SJSA1 (cell line): ENCODE results near the gene LIPT1. TPM values are rescaled to one million over a fixed set of nuclear protein-coding genes. Genes with fewer than 3 reads are reported as not detected.
A peak's percentile ranks its signal among the peaks of the same experiment; 100 is the strongest.

Experiments
- DNase-seq, 2 experiments: peaks; one replicate each; pipeline ENCODE4 v3.0.0-alpha.2; 2015 to 2020; ENCODE audit warnings: low spot score in 2 of 2, low read depth in 1 of 2
- H3K27ac ChIP-seq: fragments of 250-450 bp; sonication (Bioruptor Pico); 2 replicates; pipeline ENCODE4 v1.5.1; 2020; ENCODE audit warnings: mild to moderate bottlenecking, moderate library complexity
- H3K27me3 ChIP-seq: fragments of 250-450 bp; sonication (Bioruptor Pico); replicated peaks from 2 replicates; pipeline ENCODE4 v1.5.1; 2020; ENCODE audit warnings: mild to moderate bottlenecking, moderate library complexity
- H3K36me3 ChIP-seq: fragments of 250-450 bp; sonication (Bioruptor Pico); 2 replicates; pipeline ENCODE4 v1.5.1; 2020; ENCODE audit warnings: mild to moderate bottlenecking
- H3K4me1 ChIP-seq: fragments of 250-450 bp; sonication (Bioruptor Pico); replicated peaks from 2 replicates; pipeline ENCODE4 v1.6.1; 2021; ENCODE audit warnings: mild to moderate bottlenecking
- H3K4me3 ChIP-seq: fragments of 250-450 bp; sonication (Bioruptor Pico); 2 replicates; pipeline ENCODE4 v1.5.1; 2020; ENCODE audit warnings: mild to moderate bottlenecking
- H3K9me3 ChIP-seq: fragments of 250-450 bp; sonication (Bioruptor Pico); replicated peaks from 2 replicates; pipeline ENCODE4 v1.5.1; 2020; ENCODE audit warnings: mild to moderate bottlenecking
- total RNA-seq: library from RNA; depleted of rRNA; stranded (reverse); fragments of >200 nt; shearing (Covaris generic); gene quantifications from 2 replicates; pipeline ENCODE4 v1.2.3, GENCODE V29; 2014

LIPT1 gene
- total RNA-seq, 1 experiment from 2014 or later, result 2.9 TPM

DNA sequence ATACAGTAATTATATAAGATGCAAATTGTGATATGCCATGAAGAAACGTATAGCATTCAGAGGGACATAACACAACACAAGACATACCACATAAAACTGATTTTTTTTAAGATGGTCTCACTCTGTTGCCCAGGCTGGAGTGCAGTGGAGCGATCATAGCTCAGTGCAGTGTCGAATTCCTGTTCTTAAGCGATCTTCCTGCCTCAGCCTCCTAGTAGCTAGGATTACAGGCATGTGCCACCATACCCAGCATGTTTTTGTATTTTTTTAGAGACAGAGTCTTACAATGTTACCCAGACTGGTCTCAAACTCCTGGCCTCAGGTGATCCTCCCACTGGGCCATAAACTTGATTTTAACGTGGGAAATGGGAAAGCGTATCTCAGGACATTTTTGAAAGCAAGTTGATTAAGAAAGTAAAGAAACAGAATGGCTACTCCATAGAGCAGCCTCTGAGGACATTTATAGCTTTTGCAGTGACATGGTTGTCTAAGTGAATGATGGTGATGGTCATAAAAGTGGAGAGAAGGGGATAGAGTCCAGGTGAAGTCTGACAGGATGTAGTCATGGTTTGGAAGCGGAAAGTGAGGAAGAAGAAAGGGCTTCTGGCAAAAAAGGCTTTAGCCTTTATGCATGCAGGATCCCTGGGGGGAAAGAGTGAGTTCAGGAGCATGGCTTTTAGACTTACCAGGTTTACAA is 2.4 kb upstream of the LIPT1 start:
- no peak overlapping the region for H3K4me3 ChIP-seq
- no peak overlapping the region for H3K27ac ChIP-seq
- H3K9me3 ChIP-seq, result no peaks in the 10 kb centered on the region
- no peak for DNase-seq
- H3K36me3 ChIP-seq, result peaks cover 7% of the 10 kb centered on the region
- H3K27me3 ChIP-seq, result no peaks in the 10 kb centered on the region
- peaks cover 12% of the 10 kb centered on the region; the same call in 1 of the 2 replicates for H3K4me1 ChIP-seq

DNA sequence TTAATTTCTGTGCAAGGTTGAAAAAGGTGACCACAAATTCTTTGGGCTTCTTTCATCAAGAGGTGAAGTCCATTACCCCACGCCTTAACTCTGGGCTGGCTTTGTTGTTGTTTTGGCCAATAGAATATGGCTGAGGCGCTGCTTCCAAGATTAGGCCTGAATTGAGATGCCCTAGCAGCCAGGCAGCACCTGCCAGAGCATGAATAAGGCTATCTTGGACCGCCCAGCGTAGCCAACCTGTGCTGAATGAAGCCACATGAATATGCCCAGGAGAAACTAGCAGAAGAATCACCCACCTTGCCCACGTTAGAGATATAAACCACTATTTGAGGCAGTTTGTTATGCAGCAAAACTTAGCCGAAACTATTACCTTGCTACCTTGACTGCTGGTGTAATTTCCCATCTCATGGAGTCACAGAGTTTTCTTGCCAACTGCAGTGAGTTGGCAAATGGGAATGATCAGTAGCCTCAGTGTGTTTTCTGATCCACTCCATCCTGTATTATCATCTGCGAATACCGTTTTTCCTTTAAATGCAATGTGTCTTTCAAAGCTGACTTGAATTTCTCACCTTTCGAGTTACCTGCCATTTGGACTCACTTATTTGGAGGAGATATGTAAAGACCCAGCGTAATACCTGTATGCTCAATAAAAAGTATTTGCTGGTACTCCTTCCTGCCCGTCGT is 704 bp upstream of the LIPT1 start:
- H3K36me3 ChIP-seq, result peaks cover 8% of the 10 kb centered on the region
- no peak for DNase-seq
- H3K9me3 ChIP-seq, result no peaks in the 10 kb centered on the region
- peak overlapping the region; percentile 71 for H3K4me3 ChIP-seq
- H3K4me1 ChIP-seq, result peaks cover 12% of the 10 kb centered on the region; the same call in 1 of the 2 replicates
- no peaks in the 10 kb centered on the region for H3K27me3 ChIP-seq
- H3K27ac ChIP-seq, result no peak overlapping the region

DNA sequence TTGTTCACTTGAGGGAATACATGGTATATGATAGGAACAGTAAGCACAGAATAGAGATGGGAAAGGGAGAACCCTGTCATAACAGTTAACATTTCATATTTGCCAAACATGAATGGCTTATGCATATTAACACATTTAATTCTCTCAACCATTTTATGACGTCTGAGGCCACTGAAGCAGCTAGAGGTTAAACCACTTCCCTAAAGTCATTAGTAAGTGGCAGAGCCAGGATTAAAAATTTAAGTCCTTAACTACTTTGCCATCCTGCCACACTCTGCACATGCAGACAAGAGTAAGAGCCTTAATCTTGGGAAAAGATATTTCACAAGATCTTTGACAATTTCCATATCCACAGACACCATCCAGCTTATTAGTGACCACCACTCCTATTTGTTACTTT is 2.1 kb downstream of the LIPT1 start:
- no peak for DNase-seq
- Histone ChIP-seq H3K4me3 (no peak overlapping the region), H3K4me1 (peaks cover 12% of the 10 kb centered on the region; the same call in 1 of the 2 replicates), H3K36me3 (peaks cover 8% of the 10 kb centered on the region), H3K9me3 (no peaks in the 10 kb centered on the region), H3K27ac (no peak overlapping the region), H3K27me3 (no peaks in the 10 kb centered on the region)

DNA sequence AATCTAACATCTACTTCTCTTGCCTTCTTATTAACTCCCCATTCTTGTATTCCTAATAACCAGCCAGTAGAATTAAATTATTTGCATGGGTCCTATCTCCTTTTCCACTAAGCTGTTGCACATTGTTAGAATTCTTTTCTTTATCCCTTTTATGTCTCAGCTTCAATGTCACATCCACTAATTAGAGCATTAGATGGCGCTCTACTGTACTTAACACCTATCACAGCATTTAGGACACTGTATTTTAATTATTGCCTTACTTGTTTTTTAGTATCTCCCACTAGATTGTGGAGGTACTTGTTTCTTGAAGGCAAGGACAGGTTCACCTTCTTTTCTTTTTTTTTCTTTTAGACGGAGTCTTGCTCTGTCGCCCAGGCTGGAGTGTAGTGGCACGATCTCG is 3.8 kb downstream of the LIPT1 start:
- H3K27me3 ChIP-seq, result no peaks in the 10 kb centered on the region
- H3K4me3 ChIP-seq, result no peak overlapping the region
- peaks cover 8% of the 10 kb centered on the region for H3K36me3 ChIP-seq
- peaks cover 12% of the 10 kb centered on the region; the same call in 1 of the 2 replicates for H3K4me1 ChIP-seq
- H3K9me3 ChIP-seq, result no peaks in the 10 kb centered on the region
- no peak overlapping the region for H3K27ac ChIP-seq
- DNase-seq, result no peak

DNA sequence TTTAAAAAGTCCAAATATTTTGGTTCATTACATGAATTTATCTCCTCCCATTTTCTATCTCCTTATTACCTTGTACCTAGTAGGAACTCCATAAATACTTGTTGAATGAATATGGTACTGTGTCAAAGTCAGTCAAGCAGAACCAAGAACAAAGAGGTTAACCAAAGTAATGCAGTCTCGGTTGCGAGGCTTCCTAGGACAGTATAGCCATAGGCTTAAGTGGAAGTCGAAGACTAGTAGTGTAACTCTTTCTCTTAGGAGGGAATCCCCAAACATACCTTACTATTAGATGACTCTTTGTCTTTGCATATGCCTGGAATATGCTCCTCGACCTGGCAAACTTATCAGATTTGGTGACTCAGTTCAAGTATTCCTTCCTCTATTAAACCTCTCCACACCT is 4.8 kb downstream of the LIPT1 start:
- no peaks in the 10 kb centered on the region for H3K27me3 ChIP-seq
- H3K4me3 ChIP-seq, result no peak overlapping the region
- no peak overlapping the region for H3K27ac ChIP-seq
- peaks cover 8% of the 10 kb centered on the region for H3K36me3 ChIP-seq
- peaks cover 6% of the 10 kb centered on the region; the same call in 1 of the 2 replicates for H3K4me1 ChIP-seq
- no peak for DNase-seq
- no peaks in the 10 kb centered on the region for H3K9me3 ChIP-seq

DNA sequence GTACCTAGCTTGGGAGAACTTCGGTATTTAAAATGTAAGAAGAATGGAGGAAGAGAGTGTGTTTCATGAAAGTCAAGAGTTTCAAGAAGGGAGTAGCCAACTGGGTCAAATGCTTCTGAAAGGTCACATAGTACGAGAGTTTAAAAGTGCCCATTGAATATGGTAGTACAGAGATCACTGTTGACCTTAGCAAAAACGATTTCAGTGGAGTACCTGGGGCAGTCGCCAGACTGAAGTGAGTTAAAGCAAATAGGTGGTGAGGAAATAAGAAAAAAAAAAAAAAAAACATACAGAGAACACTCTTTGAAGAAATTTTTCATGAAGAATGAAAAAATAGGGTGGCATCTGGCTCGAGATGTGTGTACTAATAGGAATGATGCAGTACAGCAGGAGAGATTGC is 11.5 kb downstream of the LIPT1 start:
- Histone ChIP-seq H3K4me3 (no peak overlapping the region), H3K4me1 (no peaks in the 10 kb centered on the region), H3K36me3 (peaks cover 36% of the 10 kb centered on the region), H3K9me3 (no peaks in the 10 kb centered on the region), H3K27ac (no peak overlapping the region), H3K27me3 (no peaks in the 10 kb centered on the region)
- DNase-seq, result no peak

DNA sequence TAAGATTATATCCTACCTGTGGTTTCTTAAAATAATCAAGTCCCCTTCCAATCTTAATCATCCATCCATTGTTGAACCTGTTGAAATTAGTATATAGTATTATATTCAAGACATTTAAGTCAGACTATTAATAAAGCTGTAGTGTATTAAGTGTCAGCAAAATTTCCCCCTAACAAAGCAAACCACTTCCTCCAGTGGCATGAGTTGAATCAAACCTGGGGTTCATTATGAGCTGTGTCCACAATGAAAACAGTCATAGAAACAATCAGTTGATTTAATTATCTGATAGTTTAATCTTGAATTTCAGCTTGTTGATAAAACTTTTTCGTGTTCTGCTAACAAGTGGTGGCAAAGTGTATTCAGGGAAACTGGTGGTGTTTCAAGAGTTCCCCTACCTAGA is 14.8 kb downstream of the LIPT1 start:
- Histone ChIP-seq H3K36me3 (peaks cover 46% of the 10 kb centered on the region), H3K4me1 (no peaks in the 10 kb centered on the region), H3K27me3 (no peaks in the 10 kb centered on the region), H3K4me3 (no peak overlapping the region), H3K9me3 (no peaks in the 10 kb centered on the region), H3K27ac (no peak overlapping the region)
- DNase-seq, result no peak

DNA sequence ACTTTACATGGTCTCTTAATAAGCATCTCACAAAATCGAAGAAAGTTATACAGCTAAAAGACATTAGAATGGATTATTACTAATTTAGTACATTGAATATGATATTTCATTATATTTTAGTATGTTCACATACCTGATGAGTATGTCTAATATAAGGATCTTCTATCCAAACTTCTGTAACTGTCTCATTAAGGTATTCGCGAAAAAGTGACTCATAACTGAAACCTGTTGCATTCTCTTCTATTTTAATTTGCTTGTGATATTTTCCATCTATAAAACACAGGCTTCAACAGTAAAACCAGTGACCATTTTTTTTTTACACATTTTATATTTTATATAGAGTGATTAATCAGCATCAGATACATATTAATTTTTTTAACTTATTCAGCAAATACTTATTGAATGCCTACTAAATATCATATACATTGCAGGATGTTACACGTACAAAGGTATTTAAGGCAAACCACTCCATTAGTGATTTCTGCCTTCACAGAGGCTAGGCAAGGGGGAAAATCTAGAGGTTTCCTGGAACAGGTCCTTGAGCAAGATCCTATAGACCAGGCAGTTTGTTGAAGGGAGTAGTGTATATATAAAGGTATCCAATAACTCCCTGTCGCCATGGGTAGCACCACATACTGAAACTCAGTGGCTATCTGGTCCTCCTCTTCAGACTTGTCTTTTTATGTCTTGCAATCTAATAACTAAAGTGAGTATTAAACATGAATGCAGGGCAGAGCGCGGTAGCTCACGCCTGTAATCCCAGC is 16.8 kb downstream of the LIPT1 start:
- H3K27ac ChIP-seq, result no peak overlapping the region
- no peaks in the 10 kb centered on the region for H3K4me1 ChIP-seq
- H3K36me3 ChIP-seq, result peaks cover 38% of the 10 kb centered on the region
- H3K4me3 ChIP-seq, result no peak overlapping the region
- H3K9me3 ChIP-seq, result no peaks in the 10 kb centered on the region
- no peaks in the 10 kb centered on the region for H3K27me3 ChIP-seq
- no peak for DNase-seq

DNA sequence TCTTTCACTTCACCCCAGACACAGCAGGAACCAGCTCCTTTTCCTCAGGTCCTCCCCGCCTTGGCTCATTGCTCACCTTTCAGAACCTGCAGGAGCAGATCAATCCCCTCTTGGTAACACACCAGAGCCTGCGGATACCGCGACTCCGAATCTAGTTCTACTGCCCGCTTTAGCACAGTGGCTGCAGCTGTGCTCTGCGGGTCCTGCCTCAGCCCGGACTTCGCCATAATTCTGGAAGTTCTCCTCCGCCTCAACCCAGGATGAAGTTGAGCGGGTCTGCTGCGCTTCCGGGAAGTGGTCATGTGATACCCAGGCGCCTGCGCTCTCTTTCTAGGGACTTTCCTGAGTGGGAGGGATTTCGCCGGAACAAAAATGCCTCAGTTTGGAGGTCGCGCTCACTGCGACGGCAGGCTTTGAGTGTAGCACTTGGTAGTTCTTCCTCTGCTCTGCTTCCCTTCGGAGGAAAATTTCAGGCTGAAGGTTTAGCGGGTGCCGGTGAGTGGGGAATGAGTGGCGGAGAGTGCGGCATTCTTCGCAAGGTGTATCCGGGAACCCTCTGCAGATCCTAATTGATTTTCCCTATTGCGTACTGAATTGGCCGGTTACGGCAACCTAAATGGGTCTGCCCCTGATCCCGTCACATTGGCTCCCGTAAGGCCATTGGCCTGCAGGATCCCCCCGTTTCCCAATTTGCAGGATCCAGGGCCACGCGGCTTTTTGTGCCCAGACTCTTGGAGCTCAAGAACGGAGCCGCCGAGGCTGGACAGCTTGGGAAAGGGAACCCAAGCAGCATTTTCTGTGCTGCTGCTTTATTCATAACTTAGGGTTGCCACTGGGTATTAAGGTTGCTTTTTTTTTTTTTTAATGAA is 26.2 kb downstream of the LIPT1 start, which contains the start of the genes MITD1 and MRPL30:
TSS of gene MITD1 (minus strand) at position 304 of the 869 bp plus-strand sequence. CDS start at position 227, 77 bp downstream.
TSS of gene MRPL30 (plus strand) at position 430 of the 869 bp plus-strand sequence. CDS start 5,020 bp downstream, outside the sequence.
- Histone ChIP-seq H3K27ac (peak within 1 kb of the TSS; percentile 22), H3K36me3 (peaks cover 17% of the 10 kb centered on the region), H3K9me3 (no peaks in the 10 kb centered on the region), H3K27me3 (no peaks in the 10 kb centered on the region), H3K4me1 (no peaks in the 10 kb centered on the region; the same call in 1 of the 2 replicates), H3K4me3 (peak within 1 kb of the TSS; percentile 56)
- peak; percentile 90 for DNase-seq

DNA sequence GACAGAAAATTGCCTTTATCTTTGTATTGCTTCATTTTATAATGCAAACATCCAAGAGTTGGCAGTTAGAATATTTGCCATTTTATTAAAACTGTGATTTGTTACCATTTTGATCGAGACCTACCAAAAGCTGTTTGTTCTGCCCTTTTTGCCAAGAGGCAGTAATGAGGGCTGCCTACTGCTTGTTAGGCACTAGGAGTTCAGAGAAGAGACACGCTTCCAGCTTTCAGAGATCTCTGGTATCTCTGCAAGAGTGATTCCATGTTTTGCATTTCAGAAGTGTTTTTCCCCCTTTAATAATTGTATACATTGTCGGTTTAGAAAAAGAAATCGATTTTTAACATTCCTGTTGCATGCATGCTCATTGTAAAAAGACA is 26.8 kb downstream of the LIPT1 start:
- H3K4me3 ChIP-seq, result peak overlapping the region; percentile 56
- H3K27ac ChIP-seq, result peak overlapping the region; percentile 5; the same call in 1 of the 2 replicates
- DNase-seq, result no peak
- no peaks in the 10 kb centered on the region for H3K27me3 ChIP-seq
- peaks cover 19% of the 10 kb centered on the region for H3K36me3 ChIP-seq
- no peaks in the 10 kb centered on the region; the same call in 1 of the 2 replicates for H3K4me1 ChIP-seq
- H3K9me3 ChIP-seq, result no peaks in the 10 kb centered on the region

DNA sequence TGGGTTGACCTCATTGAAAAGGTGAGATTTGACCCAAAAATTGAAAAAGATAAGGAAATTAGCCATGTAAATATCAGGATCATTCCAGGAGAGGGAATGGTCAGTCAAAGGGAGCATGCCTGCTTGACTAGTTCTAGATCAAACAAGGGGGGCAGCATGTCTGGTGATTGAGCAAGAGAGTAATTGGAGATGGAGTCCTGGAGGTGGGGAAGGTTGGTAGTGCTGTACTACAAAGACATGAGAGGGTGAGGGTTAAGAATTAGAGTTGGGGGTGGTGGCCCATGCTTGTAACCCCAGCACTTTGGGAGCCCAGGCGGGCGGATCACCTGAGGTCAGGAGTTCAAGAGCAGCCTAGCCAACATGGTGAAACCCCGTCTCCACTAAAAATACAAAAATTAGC is 28.3 kb downstream of the LIPT1 start:
- no peak for DNase-seq
- Histone ChIP-seq H3K36me3 (peaks cover 26% of the 10 kb centered on the region), H3K9me3 (no peaks in the 10 kb centered on the region), H3K4me1 (no peaks in the 10 kb centered on the region; the same call in 1 of the 2 replicates), H3K27ac (no peak overlapping the region), H3K4me3 (no peak overlapping the region), H3K27me3 (no peaks in the 10 kb centered on the region)

DNA sequence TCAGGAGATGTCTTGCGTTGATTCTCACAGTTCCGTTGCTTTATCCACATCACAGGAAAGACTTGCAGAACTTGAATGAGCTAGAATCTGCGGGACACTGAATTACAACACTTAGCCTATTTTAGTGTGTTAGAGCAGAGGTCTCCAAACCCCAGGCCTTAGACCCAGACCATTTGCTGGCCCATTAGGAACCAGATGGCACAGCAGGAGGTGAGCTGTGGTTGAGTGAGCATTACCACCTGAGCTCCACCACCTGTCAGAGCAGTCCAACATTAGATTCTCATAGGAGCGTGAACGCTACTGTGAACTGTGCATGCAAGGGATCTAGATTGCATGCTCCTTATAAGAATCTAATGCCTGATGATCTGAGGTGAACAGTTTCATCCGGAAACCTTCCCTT is 30.0 kb downstream of the LIPT1 start:
- Histone ChIP-seq H3K27ac (no peak overlapping the region), H3K27me3 (no peaks in the 10 kb centered on the region), H3K36me3 (peaks cover 29% of the 10 kb centered on the region), H3K4me1 (no peaks in the 10 kb centered on the region; the same call in 1 of the 2 replicates), H3K4me3 (no peak overlapping the region), H3K9me3 (no peaks in the 10 kb centered on the region)
- no peak for DNase-seq

DNA sequence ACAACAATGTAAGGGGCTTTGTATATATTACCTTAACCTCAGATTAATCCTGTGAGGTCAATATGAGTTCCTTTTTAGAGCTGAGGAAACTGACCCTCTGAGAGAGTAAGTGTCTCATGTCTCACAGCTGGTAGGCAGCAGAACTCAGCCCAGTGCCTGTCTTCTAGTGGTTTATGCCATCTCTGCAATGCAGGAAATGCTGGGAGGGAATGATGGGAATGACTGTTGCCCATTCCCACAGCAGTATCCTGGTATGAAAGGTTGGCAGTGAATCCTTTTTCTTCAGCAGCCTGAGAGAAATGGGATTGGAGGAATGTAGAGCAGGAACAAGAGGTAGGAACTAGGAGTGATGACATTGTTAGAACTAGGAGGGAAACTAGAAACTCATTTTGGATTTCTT is 32.2 kb downstream of the LIPT1 start:
- H3K27me3 ChIP-seq, result no peaks in the 10 kb centered on the region
- H3K4me3 ChIP-seq, result no peak overlapping the region
- H3K36me3 ChIP-seq, result peaks cover 40% of the 10 kb centered on the region
- no peaks in the 10 kb centered on the region for H3K9me3 ChIP-seq
- H3K4me1 ChIP-seq, result no peaks in the 10 kb centered on the region
- H3K27ac ChIP-seq, result no peak overlapping the region
- no peak for DNase-seq
